BLaER1 (cell line): ENCODE measurements around the gene JADE1.

Source experiments
- H3K27ac ChIP-seq: shearing (Covaris generic); formaldehyde crosslinking; 2 replicates; pipeline ENCODE4 v1.8.1; 2022
- H3K27me3 ChIP-seq: shearing (Covaris generic); formaldehyde crosslinking; 2 replicates; pipeline ENCODE4 v1.8.1; 2022
- H3K36me3 ChIP-seq: shearing (Covaris generic); formaldehyde crosslinking; 2 replicates; pipeline ENCODE4 v1.8.1; 2022
- H3K4me1 ChIP-seq: shearing (Covaris generic); formaldehyde crosslinking; 2 replicates; pipeline ENCODE4 v1.8.1; 2022
- H3K4me2 ChIP-seq: shearing (Covaris generic); formaldehyde crosslinking; 2 replicates; pipeline ENCODE4 v1.8.1; 2022
- H3K4me3 ChIP-seq: shearing (Covaris generic); formaldehyde crosslinking; 2 replicates; pipeline ENCODE4 v1.8.1; 2022
- H3K9ac ChIP-seq: shearing (Covaris generic); formaldehyde crosslinking; 2 replicates; pipeline ENCODE4 v1.8.1; 2022
- H3K9me3 ChIP-seq: shearing (Covaris generic); formaldehyde crosslinking; 2 replicates; pipeline ENCODE4 v1.8.1; 2022
- H4K20me1 ChIP-seq: shearing (Covaris generic); formaldehyde crosslinking; 2 replicates; pipeline ENCODE4 v1.8.1; 2022
- Cebpa-rat ChIP-seq: shearing (Covaris generic); IDR thresholded peaks from 2 replicates; pipeline ENCODE4 v1.8.1; 2022

The JADE1 gene

GRCh38 chr4:128809477-128810330 is at the start of gene JADE1:
Gene JADE1 (plus strand): TSS chr4:128809700. CDS start chr4:128831759, 22,059 bp downstream.
- peaks cover 26% of the 10 kb centered on the region for H4K20me1 ChIP-seq
- TF ChIP-seq Cebpa-rat, result no peak
- peak within 1 kb of the TSS; percentile 94 for H3K4me3 ChIP-seq
- peak within 1 kb of the TSS; percentile 94 for H3K4me2 ChIP-seq
- no peaks in the 10 kb centered on the region for H3K36me3 ChIP-seq
- peak within 1 kb of the TSS; percentile 95 for H3K9ac ChIP-seq
- H3K27me3 ChIP-seq, result no peaks in the 10 kb centered on the region
- peak within 1 kb of the TSS; percentile 96 for H3K27ac ChIP-seq
- peaks cover 25% of the 10 kb centered on the region for H3K4me1 ChIP-seq
- no peaks in the 10 kb centered on the region for H3K9me3 ChIP-seq

- no peak for TF ChIP-seq Cebpa-rat
- Histone ChIP-seq H3K27me3 (no peaks in the 10 kb centered on the region), H3K9ac (no peak overlapping the region), H3K9me3 (no peaks in the 10 kb centered on the region), H3K4me2 (no peak overlapping the region), H3K4me3 (no peak overlapping the region), H3K4me1 (no peaks in the 10 kb centered on the region), H3K27ac (no peak overlapping the region), H4K20me1 (no peaks in the 10 kb centered on the region), H3K36me3 (no peaks in the 10 kb centered on the region)
Observed at GRCh38 chr4:128766781-128767180, 42.7 kb upstream of the JADE1 start.

DNA sequence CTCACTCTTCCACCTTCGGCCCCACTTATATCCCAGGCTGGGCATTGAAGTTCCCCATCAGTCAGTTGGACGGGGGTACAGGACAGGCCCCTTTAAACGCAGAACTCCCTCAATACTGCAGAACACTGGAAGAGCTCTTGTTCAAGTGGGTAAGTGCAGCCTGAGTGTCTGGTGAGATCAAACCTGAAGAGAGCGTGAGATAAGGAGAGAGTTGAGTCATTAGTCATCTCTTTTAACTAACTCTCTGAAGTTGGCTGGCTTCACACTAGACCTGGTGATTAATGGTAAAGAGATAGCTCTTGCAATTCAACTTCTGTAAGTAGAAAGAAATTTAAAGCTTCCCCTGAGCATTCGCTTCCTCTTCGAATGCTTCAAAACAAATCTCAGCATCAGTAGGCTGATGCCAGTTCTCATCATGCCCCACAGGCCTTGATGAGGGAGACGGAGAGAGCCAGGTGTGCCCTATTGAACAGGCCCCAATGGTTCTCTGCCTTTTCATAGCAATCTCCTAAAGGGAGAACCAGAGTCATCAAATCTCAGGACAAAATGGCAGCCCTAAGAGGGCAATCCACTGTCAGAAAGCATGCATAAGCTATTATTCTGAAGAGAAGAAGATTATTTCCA is 41.0 kb upstream of the JADE1 start:
- no peaks in the 10 kb centered on the region for H4K20me1 ChIP-seq
- no peak overlapping the region for H3K4me2 ChIP-seq
- TF ChIP-seq Cebpa-rat, result no peak
- no peak overlapping the region for H3K4me3 ChIP-seq
- H3K27ac ChIP-seq, result no peak overlapping the region
- H3K9ac ChIP-seq, result no peak overlapping the region
- no peaks in the 10 kb centered on the region for H3K4me1 ChIP-seq
- H3K9me3 ChIP-seq, result no peaks in the 10 kb centered on the region
- H3K27me3 ChIP-seq, result no peaks in the 10 kb centered on the region
- H3K36me3 ChIP-seq, result no peaks in the 10 kb centered on the region

DNA sequence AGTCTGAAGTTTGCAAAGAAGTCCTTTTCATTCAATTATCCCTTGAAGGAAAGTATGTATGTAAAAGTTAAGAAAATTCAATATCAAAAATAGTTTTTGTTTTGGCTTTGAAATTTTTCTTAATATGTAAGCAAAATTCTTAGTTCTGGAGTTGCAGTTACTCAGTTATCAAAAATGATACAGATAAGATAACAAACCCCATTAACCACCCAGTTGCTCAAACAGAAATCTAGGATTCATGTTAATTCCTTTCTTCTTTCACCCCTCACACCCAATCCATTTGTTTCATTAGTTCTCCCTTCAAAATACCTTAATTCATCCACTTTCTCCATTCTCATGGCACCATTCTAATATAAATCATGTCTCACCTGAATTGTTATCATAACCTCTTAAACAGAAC is 40.5 kb upstream of the JADE1 start:
- Histone ChIP-seq H3K27ac (no peak overlapping the region), H3K9me3 (no peaks in the 10 kb centered on the region), H3K4me2 (no peak overlapping the region), H3K9ac (no peak overlapping the region), H3K36me3 (no peaks in the 10 kb centered on the region), H4K20me1 (no peaks in the 10 kb centered on the region), H3K4me3 (no peak overlapping the region), H3K27me3 (no peaks in the 10 kb centered on the region), H3K4me1 (no peaks in the 10 kb centered on the region)
- no peak for TF ChIP-seq Cebpa-rat

DNA sequence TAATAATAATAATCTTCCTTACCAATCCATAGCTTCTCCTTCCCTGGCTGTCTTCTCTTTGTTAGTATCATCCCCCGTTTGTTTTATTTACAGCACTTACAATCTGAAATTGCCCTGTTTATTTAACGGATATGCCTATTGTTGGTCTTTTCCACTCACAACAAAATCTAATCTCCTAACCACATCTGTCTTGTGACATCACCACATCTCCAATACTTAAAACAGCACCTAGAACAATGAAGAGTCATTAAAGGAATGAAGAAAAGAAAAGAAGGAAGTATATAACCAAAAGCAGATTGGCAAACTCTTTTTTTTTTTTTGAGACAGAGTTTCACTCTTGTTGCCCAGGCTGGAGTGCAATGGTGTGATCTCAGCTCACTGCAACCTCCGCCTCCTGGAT is 38.7 kb upstream of the JADE1 start:
- no peaks in the 10 kb centered on the region for H3K36me3 ChIP-seq

DNA sequence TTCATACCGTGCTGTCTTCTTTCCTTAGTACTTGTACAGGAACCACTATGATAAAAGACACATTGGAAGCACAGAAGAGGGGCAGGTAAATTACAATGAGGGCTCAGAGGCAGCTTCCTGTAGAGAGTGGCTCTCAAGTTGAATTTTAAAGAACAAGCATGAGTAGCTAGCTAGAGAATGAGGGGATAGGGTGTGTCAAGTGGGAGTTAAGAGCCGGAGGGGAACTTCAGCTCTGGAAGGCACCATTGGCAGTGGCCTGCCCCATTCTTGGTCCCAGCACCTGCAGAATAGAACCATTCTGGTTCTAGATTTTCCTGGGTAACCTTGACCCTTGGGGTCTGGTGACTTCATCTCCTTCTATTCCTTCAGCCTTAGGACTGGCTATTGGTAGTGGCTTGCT is 34.0 kb upstream of the JADE1 start:
- H3K4me2 ChIP-seq, result no peak overlapping the region
- H3K4me1 ChIP-seq, result no peaks in the 10 kb centered on the region
- no peak for TF ChIP-seq Cebpa-rat
- no peaks in the 10 kb centered on the region for H4K20me1 ChIP-seq
- H3K9ac ChIP-seq, result no peak overlapping the region
- no peak overlapping the region for H3K27ac ChIP-seq
- no peaks in the 10 kb centered on the region for H3K36me3 ChIP-seq
- no peak overlapping the region for H3K4me3 ChIP-seq
- H3K27me3 ChIP-seq, result no peaks in the 10 kb centered on the region
- no peaks in the 10 kb centered on the region for H3K9me3 ChIP-seq

More for the DNA sequence above, 38.7 kb upstream of the JADE1 start:
- Histone ChIP-seq H4K20me1 (no peaks in the 10 kb centered on the region), H3K9me3 (no peaks in the 10 kb centered on the region), H3K4me3 (no peak overlapping the region), H3K27me3 (no peaks in the 10 kb centered on the region), H3K9ac (no peak overlapping the region), H3K27ac (no peak overlapping the region), H3K4me1 (no peaks in the 10 kb centered on the region), H3K4me2 (no peak overlapping the region)
- no peak for TF ChIP-seq Cebpa-rat

DNA sequence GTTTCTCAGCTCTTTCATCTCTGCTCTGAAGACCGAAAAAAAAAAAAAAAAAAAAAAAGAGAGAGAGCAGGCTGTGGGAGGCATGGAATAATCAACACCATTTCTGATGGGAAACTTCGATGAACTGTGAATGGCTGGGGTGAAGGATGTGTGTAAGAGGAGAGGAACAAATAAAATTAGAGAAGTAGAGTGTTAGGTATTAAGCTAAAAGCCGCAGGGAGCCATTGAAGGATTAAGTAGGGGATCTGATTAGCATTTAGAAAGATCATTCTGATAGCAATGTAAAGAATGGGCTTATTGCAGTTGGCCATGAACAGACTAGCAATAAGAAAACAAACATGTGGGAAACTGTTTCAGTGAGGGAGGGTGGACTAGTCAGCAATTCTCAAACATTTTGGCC is 33.6 kb upstream of the JADE1 start:
- H3K4me2 ChIP-seq, result no peak overlapping the region
- H3K27me3 ChIP-seq, result no peaks in the 10 kb centered on the region
- no peak overlapping the region for H3K9ac ChIP-seq
- no peaks in the 10 kb centered on the region for H3K9me3 ChIP-seq
- no peak overlapping the region for H3K27ac ChIP-seq
- H4K20me1 ChIP-seq, result no peaks in the 10 kb centered on the region
- no peak for TF ChIP-seq Cebpa-rat
- H3K4me1 ChIP-seq, result no peaks in the 10 kb centered on the region
- H3K36me3 ChIP-seq, result no peaks in the 10 kb centered on the region
- H3K4me3 ChIP-seq, result no peak overlapping the region

DNA sequence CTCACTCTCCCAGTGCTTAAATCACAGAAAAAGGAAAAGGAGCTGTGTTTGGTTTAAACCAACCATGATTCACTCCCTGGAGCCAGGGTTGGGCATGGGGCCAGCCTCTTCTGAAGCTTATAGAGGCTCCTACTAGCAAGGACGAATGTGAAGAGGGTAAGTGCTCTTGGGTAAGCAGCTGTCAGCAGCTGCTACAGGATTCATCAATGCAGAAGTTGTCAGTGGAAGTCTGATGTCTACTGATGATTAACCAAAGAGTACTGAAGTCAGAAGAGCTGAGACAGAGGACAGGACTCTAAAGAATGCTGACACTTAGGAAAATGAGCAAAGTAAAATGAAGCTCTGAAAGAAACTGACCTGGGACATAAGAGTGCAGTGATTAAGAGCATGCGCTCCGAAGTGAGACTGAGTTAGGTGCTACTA is 32.7 kb upstream of the JADE1 start:
- no peaks in the 10 kb centered on the region for H3K4me1 ChIP-seq
- H3K4me3 ChIP-seq, result no peak overlapping the region
- no peaks in the 10 kb centered on the region for H3K36me3 ChIP-seq
- H3K9me3 ChIP-seq, result no peaks in the 10 kb centered on the region
- H3K27ac ChIP-seq, result no peak overlapping the region
- no peak overlapping the region for H3K4me2 ChIP-seq
- no peaks in the 10 kb centered on the region for H3K27me3 ChIP-seq
- H4K20me1 ChIP-seq, result no peaks in the 10 kb centered on the region
- no peak overlapping the region for H3K9ac ChIP-seq
- TF ChIP-seq Cebpa-rat, result no peak

DNA sequence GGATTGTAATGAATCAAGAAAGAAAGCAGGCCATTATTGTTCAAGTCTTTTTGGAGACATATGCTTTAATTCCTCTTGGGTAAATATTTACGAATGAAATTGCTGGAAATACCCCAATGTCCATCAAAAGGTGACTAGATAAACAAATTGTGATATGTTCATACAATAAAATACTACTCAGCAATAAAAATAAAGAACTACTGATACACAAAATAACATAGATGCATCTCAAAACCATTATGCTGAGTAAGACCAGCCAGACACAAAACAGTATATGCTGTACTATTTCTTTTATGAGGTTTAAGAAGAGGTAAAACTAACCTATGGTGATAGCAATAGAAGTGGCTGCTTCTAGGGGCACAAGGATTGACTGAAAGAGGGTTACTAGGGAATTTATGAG is 28.8 kb upstream of the JADE1 start:
- H3K9me3 ChIP-seq, result no peaks in the 10 kb centered on the region
- H3K27ac ChIP-seq, result no peak overlapping the region
- no peak overlapping the region for H3K4me2 ChIP-seq
- H3K27me3 ChIP-seq, result no peaks in the 10 kb centered on the region
- H3K36me3 ChIP-seq, result no peaks in the 10 kb centered on the region
- no peaks in the 10 kb centered on the region for H4K20me1 ChIP-seq
- no peak overlapping the region for H3K4me3 ChIP-seq
- no peak for TF ChIP-seq Cebpa-rat
- no peaks in the 10 kb centered on the region for H3K4me1 ChIP-seq
- no peak overlapping the region for H3K9ac ChIP-seq

GRCh38 chr4:128782076-128782715 is 27.3 kb upstream of the JADE1 start:
- Histone ChIP-seq H4K20me1 (no peaks in the 10 kb centered on the region), H3K27ac (no peak overlapping the region), H3K9ac (no peak overlapping the region), H3K4me2 (no peak overlapping the region), H3K4me1 (no peaks in the 10 kb centered on the region), H3K4me3 (no peak overlapping the region), H3K9me3 (no peaks in the 10 kb centered on the region), H3K36me3 (no peaks in the 10 kb centered on the region), H3K27me3 (no peaks in the 10 kb centered on the region)
- no peak for TF ChIP-seq Cebpa-rat
